ENCODE results near the gene HELQ.

GRCh38 chr4:83498187-83498586 is 42.6 kb upstream of the HELQ start:
- TF ChIP-seq CTCF (conservative IDR thresholded peaks at IDR 0.05 in 1 of 2, IDR thresholded peaks at IDR 0.05 in 1 of 2; ENCODE audit: extremely low read depth in 1 of 2, insufficient read depth in 1 of 2, low read depth in 1 of 2, low read length in 2 of 2) (no peak), EZH2 (IDR thresholded peaks at IDR 0.05; ENCODE audit: borderline replicate concordance, low read length) (no peak)

Measured in mammary epithelial cell (primary cell).